ENCODE results near the gene FAM98C.

FAM98C gene

GRCh38 chr19:38429055-38429810, 26.3 kb downstream of the FAM98C start:
- TF ChIP-seq, protein P1, sequence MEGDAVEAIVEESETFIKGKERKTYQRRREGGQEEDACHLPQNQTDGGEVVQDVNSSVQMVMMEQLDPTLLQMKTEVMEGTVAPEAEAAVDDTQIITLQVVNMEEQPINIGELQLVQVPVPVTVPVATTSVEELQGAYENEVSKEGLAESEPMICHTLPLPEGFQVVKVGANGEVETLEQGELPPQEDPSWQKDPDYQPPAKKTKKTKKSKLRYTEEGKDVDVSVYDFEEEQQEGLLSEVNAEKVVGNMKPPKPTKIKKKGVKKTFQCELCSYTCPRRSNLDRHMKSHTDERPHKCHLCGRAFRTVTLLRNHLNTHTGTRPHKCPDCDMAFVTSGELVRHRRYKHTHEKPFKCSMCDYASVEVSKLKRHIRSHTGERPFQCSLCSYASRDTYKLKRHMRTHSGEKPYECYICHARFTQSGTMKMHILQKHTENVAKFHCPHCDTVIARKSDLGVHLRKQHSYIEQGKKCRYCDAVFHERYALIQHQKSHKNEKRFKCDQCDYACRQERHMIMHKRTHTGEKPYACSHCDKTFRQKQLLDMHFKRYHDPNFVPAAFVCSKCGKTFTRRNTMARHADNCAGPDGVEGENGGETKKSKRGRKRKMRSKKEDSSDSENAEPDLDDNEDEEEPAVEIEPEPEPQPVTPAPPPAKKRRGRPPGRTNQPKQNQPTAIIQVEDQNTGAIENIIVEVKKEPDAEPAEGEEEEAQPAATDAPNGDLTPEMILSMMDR (conservative IDR thresholded peaks at IDR 0.05; ENCODE audit: low read depth, low read length) = no peak
- Histone ChIP-seq H3K36me3 (ENCODE audit: insufficient read depth) (no peaks in the 10 kb centered on the region), H3K4me3 (IDR thresholded peaks at IDR 0.05; ENCODE audit: insufficient read depth, low read depth, low read length) (no peak overlapping the region), H3K4me2 (no peak overlapping the region), H4K20me1 (ENCODE audit: insufficient read depth) (no peaks in the 10 kb centered on the region), H3K9ac (no peak overlapping the region), H3K4me1 (ENCODE audit: low read depth, poor library complexity, severe bottlenecking) (peaks cover 3% of the 10 kb centered on the region), H3K27me3 (ENCODE audit: insufficient read depth, low read depth) (0 out of 2 replicates have a peak, but pooled peaks cover 4% of the 10 kb centered on the region), H3K79me2 (ENCODE audit: insufficient read depth, low read depth) (no peaks in the 10 kb centered on the region), H2AFZ (ENCODE audit: low read depth) (0 out of 2 replicates have a peak overlapping the region, but pooled peaks have one; percentile 2), H3K27ac (no peak overlapping the region)

DNA sequence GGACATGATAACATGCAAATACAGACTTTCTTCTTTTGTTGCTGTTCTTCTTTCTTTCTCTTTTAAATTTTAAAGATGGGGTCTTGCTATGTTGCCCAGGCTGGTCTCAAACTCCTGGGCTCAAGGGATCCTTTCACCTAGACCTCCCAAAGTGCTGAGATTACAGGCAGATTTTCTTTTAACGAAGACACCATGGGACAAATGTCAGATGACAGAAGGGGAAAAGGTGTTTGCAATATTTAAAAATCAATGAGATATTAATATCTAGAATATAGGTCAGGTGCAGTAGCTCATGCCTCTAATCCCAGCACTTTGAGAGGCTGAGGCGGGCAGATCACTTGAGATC, 26.9 kb downstream of the FAM98C start:
- Histone ChIP-seq H2AFZ (ENCODE audit: low read depth) (0 out of 2 replicates have a peak overlapping the region, but pooled peaks have one; percentile 2), H4K20me1 (ENCODE audit: insufficient read depth) (no peaks in the 10 kb centered on the region), H3K4me2 (no peak overlapping the region), H3K79me2 (ENCODE audit: insufficient read depth, low read depth) (no peaks in the 10 kb centered on the region), H3K36me3 (ENCODE audit: insufficient read depth) (no peaks in the 10 kb centered on the region), H3K4me3 (IDR thresholded peaks at IDR 0.05; ENCODE audit: insufficient read depth, low read depth, low read length) (no peak overlapping the region), H3K4me1 (ENCODE audit: low read depth, poor library complexity, severe bottlenecking) (peaks cover 3% of the 10 kb centered on the region), H3K9ac (no peak overlapping the region), H3K27ac (no peak overlapping the region), H3K27me3 (ENCODE audit: insufficient read depth, low read depth) (0 out of 2 replicates have a peak, but pooled peaks cover 4% of the 10 kb centered on the region)
- TF ChIP-seq, protein P1 (conservative IDR thresholded peaks at IDR 0.05; ENCODE audit: low read depth, low read length) = no peak

- H3K9ac ChIP-seq = no peak overlapping the region
- TF ChIP-seq, protein P1 (conservative IDR thresholded peaks at IDR 0.05; ENCODE audit: low read depth, low read length) = no peak
- no peak overlapping the region for H3K27ac ChIP-seq
- H3K36me3 ChIP-seq (ENCODE audit: insufficient read depth) = no peaks in the 10 kb centered on the region
- no peaks in the 10 kb centered on the region for H3K79me2 ChIP-seq (ENCODE audit: insufficient read depth, low read depth)
- H4K20me1 ChIP-seq (ENCODE audit: insufficient read depth) = no peaks in the 10 kb centered on the region
- 0 out of 2 replicates have a peak, but pooled peaks cover 4% of the 10 kb centered on the region for H3K27me3 ChIP-seq (ENCODE audit: insufficient read depth, low read depth)
- no peak overlapping the region for H2AFZ ChIP-seq (ENCODE audit: low read depth)
- no peak overlapping the region for H3K4me3 ChIP-seq (IDR thresholded peaks at IDR 0.05; ENCODE audit: insufficient read depth, low read depth, low read length)
- H3K4me1 ChIP-seq (ENCODE audit: low read depth, poor library complexity, severe bottlenecking) = peaks cover 3% of the 10 kb centered on the region
- H3K4me2 ChIP-seq = no peak overlapping the region
These were observed 28.0 kb downstream of the FAM98C start for GRCh38 chr19:38430931-38431330.

- Histone ChIP-seq H3K9ac (no peak within 1 kb of the TSS), H2AFZ (ENCODE audit: low read depth) (no peak within 1 kb of the TSS), H3K4me3 (IDR thresholded peaks at IDR 0.05; ENCODE audit: insufficient read depth, low read depth, low read length) (no peak within 1 kb of the TSS)
These were observed 30.4 kb downstream of the FAM98C start, which contains the start of gene RYR1 for GRCh38 chr19:38433268-38433733. RYR1 (plus strand) TSS chr19:38433691; CDS start chr19:38433830, 139 bp downstream.

More at GRCh38 chr19:38433268-38433733, 30.4 kb downstream of the FAM98C start, which contains the start of gene RYR1:
- Histone ChIP-seq H4K20me1 (ENCODE audit: insufficient read depth) (no peaks in the 10 kb centered on the region), H3K79me2 (ENCODE audit: insufficient read depth, low read depth) (no peaks in the 10 kb centered on the region), H3K27ac (no peak within 1 kb of the TSS), H3K4me2 (no peak within 1 kb of the TSS), H3K27me3 (ENCODE audit: insufficient read depth, low read depth) (peaks cover 3% of the 10 kb centered on the region; the same call in 1 of the 2 replicates), H3K36me3 (ENCODE audit: insufficient read depth) (no peaks in the 10 kb centered on the region), H3K4me1 (ENCODE audit: low read depth, poor library complexity, severe bottlenecking) (no peaks in the 10 kb centered on the region)
- TF ChIP-seq, protein P1 (conservative IDR thresholded peaks at IDR 0.05; ENCODE audit: low read depth, low read length) = no peak
